Effector CD4-positive, alpha-beta T cell (primary cell): Measurements from ENCODE around the gene STK35.

Source experiments
- DNase-seq: peaks from one replicate; pipeline ENCODE4 v3.0.0-alpha.2; 2020

The STK35 gene

DNA sequence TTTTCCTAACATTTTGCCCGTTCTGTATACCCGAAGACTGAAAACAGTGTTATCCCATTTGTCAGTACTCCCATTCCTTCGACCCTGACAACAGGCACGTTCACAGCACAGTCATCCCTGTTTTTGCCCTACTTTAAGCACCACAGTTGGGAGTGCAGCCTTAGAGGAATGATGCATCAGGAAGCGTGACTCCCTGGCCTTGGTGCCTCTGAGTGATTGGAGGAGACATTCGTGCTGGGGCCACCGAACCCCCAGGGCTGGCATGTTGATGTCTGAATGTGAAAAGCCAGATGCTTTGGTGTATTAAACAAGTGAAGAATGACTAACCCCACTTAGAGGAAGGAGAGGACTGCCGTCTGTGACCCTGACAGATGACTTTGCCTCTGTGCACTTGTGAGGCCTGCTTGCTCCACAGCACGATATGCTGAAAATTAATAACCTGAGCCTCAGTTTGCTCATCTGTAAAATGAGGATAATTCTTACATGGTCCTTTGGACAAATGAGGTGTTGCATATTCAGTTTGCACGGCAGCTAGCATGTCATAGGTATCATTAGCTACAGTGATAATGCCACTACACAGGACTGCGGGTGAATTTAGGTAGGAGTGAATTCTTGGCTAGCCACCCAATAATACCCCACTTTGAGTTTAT, 36.0 kb downstream of the STK35 start:
- DNase-seq = no peak

GRCh38 chr20:2138396-2138795, 36.8 kb downstream of the STK35 start:
- no peak for DNase-seq

GRCh38 chr20:2139250-2139649, 37.6 kb downstream of the STK35 start:
- no peak for DNase-seq

DNA sequence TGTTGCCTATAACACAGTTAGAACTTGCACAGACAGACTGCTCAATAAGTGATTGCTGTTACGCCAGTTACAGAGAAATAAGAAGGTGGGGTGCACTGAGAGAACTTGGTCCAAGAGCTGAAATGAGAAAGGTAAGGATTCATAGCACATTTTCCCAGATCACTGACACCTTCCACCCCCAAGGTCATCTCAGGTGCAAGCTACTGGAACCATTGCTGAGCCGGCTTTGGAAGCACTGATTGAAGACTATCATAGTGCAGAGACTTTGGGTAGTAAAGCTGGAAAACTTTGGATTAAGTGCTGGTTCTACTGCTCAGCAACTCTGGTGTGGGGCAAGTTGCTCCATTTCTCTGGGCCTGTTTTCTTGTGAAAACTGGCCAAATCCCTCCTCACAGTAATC, 38.1 kb downstream of the STK35 start:
- DNase-seq = no peak

- no peak for DNase-seq
Observed at GRCh38 chr20:2140561-2140960, 38.9 kb downstream of the STK35 start.

DNA sequence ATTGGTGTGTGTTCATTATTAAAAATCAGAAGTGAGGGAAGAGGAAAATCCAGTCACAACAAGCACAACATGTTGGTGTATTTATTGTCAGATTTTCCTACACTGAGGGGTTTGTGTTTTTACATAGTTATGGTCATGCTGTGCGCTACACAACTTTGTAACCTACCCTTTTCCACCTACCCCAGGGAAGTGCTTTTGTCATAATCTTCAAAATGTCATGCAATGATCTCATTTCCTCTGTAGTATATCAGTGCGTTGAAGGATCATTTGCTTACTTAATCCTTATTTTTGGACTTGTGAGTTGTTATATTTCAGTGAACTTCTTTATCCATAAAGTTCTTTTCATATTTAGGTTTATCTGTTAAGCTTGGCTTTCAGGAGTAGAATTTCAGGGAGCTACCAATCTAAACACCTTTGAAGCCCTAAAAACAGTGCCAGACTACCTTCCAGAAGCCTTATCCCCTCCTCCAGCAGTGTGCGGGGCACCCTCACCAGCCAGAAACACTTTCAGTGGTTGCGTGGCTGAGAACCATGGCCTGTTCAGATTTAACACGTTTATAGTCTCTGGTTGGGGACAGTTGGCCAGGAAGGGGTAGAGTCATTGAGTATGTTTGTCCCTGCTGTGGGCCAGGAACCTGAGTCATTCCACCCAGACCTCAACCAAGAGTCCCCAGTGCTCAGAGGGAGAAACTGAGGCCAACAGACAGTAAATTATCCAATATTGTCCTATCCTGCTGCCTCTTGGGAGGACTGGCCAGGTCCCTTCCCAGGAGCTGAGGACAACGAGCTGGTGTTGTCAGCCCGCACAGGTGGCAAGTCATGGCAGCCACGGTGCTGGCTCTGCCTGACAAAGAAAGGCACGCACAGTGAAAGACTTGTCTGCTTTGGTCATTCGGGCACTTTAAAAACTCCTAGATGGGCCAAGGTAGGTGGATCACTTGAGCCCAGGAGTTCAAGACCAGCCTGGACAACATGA, 40.3 kb downstream of the STK35 start:
- no peak for DNase-seq

- no peak for DNase-seq
Observed at GRCh38 chr20:2142649-2143048, 41.0 kb downstream of the STK35 start.

GRCh38 chr20:2143594-2143993, 42.0 kb downstream of the STK35 start:
- DNase-seq = no peak

GRCh38 chr20:2144850-2145249, 43.2 kb downstream of the STK35 start:
- DNase-seq = no peak

GRCh38 chr20:2145376-2145775, 43.7 kb downstream of the STK35 start:
- DNase-seq = no peak

DNA sequence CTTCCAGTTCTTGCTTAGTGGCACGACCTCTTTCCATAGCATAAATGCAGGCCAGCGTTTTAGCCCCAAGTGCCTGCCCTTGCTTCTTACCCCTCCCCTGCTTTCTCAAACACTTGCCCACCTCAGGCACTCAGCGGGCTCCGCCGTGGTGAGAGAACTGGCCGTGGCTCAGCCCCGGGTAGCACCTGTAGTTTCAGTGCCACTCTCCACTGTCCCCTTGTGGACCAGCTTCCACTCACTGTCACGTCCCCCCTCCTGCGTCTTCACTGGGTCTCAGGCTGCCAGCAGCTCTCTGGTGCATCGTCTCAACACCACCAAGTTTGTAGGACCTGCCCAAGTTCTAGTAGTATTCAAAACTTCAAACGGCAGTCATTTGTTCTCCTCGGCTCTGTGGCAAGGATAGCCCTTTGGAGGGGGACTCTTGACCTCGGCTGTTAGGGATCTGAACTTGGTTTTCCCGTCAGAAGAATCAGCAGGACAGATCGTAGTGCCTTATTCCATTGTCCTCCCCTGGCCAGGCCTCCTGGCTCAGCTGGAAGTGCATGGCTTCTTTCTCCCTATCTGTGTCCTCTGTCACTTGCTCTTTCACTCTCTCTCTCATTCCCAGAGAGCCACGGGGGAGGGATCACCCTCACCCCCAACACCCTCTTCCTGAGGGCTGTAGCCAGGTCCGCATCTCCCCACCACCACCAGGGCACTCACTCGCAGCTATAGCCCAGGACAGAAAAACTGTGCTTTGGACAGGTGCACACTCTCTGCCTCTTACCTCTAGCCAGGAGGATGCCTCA, 44.6 kb downstream of the STK35 start:
- DNase-seq = no peak

- DNase-seq = no peak
Observed at GRCh38 chr20:2149507-2149906, 47.9 kb downstream of the STK35 start.

- no peak for DNase-seq
Observed at GRCh38 chr20:2150660-2151059, 49.0 kb downstream of the STK35 start.

GRCh38 chr20:2151858-2152281, 50.2 kb downstream of the STK35 start:
- DNase-seq = no peak

DNA sequence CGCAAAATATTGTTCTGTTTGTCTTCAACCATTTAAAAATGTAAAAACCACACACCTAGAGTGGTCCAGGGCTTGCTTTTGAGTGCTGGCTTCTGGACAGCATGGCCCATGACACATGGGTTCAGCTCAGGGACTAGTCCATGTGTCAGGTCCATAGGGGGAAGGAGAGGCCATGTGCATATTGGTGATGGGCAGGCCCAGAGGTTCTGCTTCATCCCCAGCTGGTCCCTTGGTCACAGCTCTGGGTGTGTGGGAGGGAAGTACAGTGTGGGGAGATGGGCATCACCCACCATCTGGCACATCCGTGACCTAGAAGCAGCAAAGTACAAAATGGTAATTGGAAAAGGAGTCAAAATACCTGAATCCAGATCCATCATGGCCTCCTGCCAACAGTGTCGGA, 50.7 kb downstream of the STK35 start:
- DNase-seq = no peak

- no peak for DNase-seq
Observed at GRCh38 chr20:2153326-2153725, 51.7 kb downstream of the STK35 start.

- DNase-seq = no peak
Observed at GRCh38 chr20:2156224-2156623, 54.6 kb downstream of the STK35 start.

GRCh38 chr20:2156666-2157624, 55.3 kb downstream of the STK35 start:
- no peak for DNase-seq

GRCh38 chr20:2162125-2162822, 60.6 kb downstream of the STK35 start:
- no peak for DNase-seq

DNA sequence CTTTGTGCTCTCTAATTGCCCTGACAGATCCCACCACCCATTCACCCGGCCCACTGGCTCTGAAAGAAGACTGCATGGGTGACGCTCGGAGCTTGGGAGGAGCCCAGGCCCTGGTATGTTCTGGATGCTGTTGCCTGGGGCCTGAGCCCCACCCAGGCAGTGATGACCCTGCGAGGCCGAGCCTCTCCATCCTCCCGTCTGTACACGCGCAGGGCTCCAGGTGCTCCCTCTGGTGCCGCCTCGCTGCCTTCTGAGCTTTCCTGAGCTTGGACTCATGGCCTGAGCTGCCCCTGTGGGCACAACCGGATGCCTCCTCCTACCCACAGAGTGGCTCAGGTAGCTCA, 61.2 kb downstream of the STK35 start:
- DNase-seq = no peak

DNA sequence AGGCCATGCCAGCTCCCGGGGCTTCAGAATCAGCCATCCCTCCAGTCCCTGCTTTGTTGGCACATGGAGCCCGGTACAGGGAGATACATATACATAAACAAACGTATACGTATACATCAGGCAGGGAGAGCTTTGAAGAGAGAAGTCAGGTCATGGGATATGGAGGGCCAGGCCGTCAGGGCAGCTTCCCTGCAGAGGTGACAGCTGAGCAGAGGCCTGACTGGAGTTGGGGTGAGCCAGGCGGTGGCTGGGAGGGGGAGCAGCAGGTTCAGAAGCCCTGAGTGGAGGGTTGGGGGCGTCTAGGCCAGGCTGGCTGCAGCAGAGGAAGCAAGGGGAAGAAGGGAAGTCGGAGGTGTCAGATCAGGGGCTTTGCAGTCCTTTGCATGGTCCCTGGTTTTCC, 61.7 kb downstream of the STK35 start:
- DNase-seq = no peak

DNA sequence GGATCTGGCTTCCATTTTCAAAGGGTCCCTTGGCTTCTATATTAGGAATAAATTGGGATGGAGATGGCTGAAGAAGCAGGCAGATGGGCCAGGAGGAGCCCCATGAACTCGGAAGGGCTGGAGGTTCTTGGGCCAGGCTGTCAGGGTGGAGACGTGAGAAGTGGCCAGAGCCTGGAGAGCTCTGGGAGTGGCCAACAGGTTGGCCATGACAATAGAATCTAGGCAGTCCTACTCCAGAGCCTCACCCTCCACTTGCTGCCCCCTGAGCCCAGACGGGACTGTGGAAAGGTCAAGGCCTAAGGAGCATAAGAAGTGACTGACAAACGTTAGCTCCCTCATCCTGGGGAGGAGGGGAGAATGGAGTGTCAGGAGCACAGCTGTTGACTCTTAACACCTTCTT, 62.1 kb downstream of the STK35 start:
- DNase-seq = no peak
